HepG2 (cell line): ENCODE data around the gene ENPP1. TPM values are rescaled to one million over a fixed set of nuclear protein-coding genes. Genes with fewer than 3 reads are reported as not detected.

ENCODE experiments used
- AGO1 ChIP-seq: fragments of 200-400 bp; formaldehyde crosslinking; IDR thresholded peaks from 2 replicates; pipeline ENCODE4 v1.6.1; 2017; ENCODE audit warnings: mild to moderate bottlenecking, low read depth, low read length, moderate library complexity; ENCODE audit not compliant: poor library complexity, severe bottlenecking
- CREB1 ChIP-seq, 2 experiments: fragments of 450-650 bp in 1 of 2; IDR thresholded peaks; 2 replicates each; pipeline ENCODE4 v1.6.1; 2016 to 2017; ENCODE audit warnings: control low read depth in 1 of 2, mild to moderate bottlenecking in 1 of 2, missing compliant biosample characterization in 1 of 2, missing genetic modification characterization in 1 of 2
- GABPB1 ChIP-seq: IDR thresholded peaks from 2 replicates; pipeline ENCODE4 v1.6.1; 2016; ENCODE audit warnings: mild to moderate bottlenecking, missing genetic modification reagents, moderate library complexity, missing compliant biosample characterization
- KDM2A ChIP-seq: sonication (generic); formaldehyde crosslinking; IDR thresholded peaks from 2 replicates; pipeline ENCODE4 v1.4.0; 2020; ENCODE audit warnings: low read depth, missing genetic modification reagents, borderline replicate concordance
- KLF15 ChIP-seq: sonication (generic); formaldehyde crosslinking; IDR thresholded peaks from 2 replicates; pipeline ENCODE4 v1.8.1; 2023; ENCODE audit warnings: borderline replicate concordance, mild to moderate bottlenecking, inconsistent platforms, missing genetic modification reagents, mixed read lengths
- MTA3 ChIP-seq: sonication (generic); formaldehyde crosslinking; IDR thresholded peaks from 2 replicates; pipeline ENCODE4 v1.4.0; 2020; ENCODE audit warnings: missing genetic modification reagents
- NAIF1 ChIP-seq: sonication (generic); formaldehyde crosslinking; IDR thresholded peaks from 2 replicates; pipeline ENCODE4 v1.5.0; 2020; ENCODE audit warnings: mild to moderate bottlenecking, missing genetic modification reagents, borderline replicate concordance
- SALL1 ChIP-seq: sonication (generic); formaldehyde crosslinking; IDR thresholded peaks from 2 replicates; pipeline ENCODE4 v1.8.0; 2022; ENCODE audit warnings: mild to moderate bottlenecking, missing genetic modification reagents
- SRY ChIP-seq: sonication (generic); formaldehyde crosslinking; IDR thresholded peaks from 2 replicates; pipeline ENCODE4 v1.8.0; 2022; ENCODE audit warnings: mild to moderate bottlenecking, missing genetic modification reagents
- THAP9 ChIP-seq: sonication (generic); formaldehyde crosslinking; IDR thresholded peaks from 2 replicates; pipeline ENCODE4; 2020; ENCODE audit warnings: missing genetic modification reagents, mild to moderate bottlenecking, borderline replicate concordance
- THRA ChIP-seq: sonication (generic); formaldehyde crosslinking; IDR thresholded peaks from 2 replicates; pipeline ENCODE4 v1.4.0; 2020; ENCODE audit warnings: missing genetic modification reagents, borderline replicate concordance
- TOPORS ChIP-seq: sonication (generic); formaldehyde crosslinking; IDR thresholded peaks from 2 replicates; pipeline ENCODE4 v1.8.0; 2023; ENCODE audit warnings: mild to moderate bottlenecking, missing genetic modification reagents
- ZNF629 ChIP-seq: sonication (generic); formaldehyde crosslinking; conservative IDR thresholded peaks from 2 replicates; pipeline ENCODE4 v1.5.0; 2020; ENCODE audit warnings: missing genetic modification reagents
- ZNF7 ChIP-seq: IDR thresholded peaks from 2 replicates; pipeline ENCODE4 v1.6.1; 2016; ENCODE audit warnings: missing biosample characterization, missing genetic modification reagents
- ZNF891 ChIP-seq: sonication (generic); formaldehyde crosslinking; IDR thresholded peaks from 2 replicates; pipeline ENCODE4 v1.5.0; 2020; ENCODE audit warnings: mild to moderate bottlenecking, missing genetic modification reagents
- ZSCAN25 ChIP-seq: sonication (generic); formaldehyde crosslinking; IDR thresholded peaks from 2 replicates; pipeline ENCODE4 v1.8.0; 2022; ENCODE audit warnings: mild to moderate bottlenecking, missing genetic modification reagents
- polyA plus RNA-seq, 8 experiments: library from polyadenylated mRNA; depleted of rRNA in 3 of 8; stranded (reverse) in 7 of 8; unstranded in 1 of 8; fragments of >200 nt; fragmentation: Illumina TruSeq in 4 of 8; extraction: Trizol in 4 of 8; gene quantifications; 2 replicates each; pipeline versions ENCODE4 v1.2.1 to v1.2.3, GENCODE V29; 2011 to 2016; ENCODE audit warnings: low read depth in 4 of 8, missing spikeins in 1 of 8, mixed read lengths in 1 of 8; ENCODE audit not compliant: insufficient read depth in 1 of 8
- total RNA-seq, 5 experiments: library from RNA; depleted of rRNA; stranded (reverse); fragments of >200 nt; fragmentation: Illumina TruSeq; extraction: Trizol; gene quantifications; 2 replicates each; pipeline ENCODE4 v1.2.3, GENCODE V29; 2016; ENCODE audit warnings: low read depth in 1 of 5
- TF ChIP-seq, protein P1 (sequence below): sonication (generic); formaldehyde crosslinking; conservative IDR thresholded peaks from 2 replicates; pipeline ENCODE4 v1.8.0; 2022; ENCODE audit warnings: low read depth, missing genetic modification reagents
- TF ChIP-seq, protein P2 (sequence below): sonication (generic); formaldehyde crosslinking; IDR thresholded peaks from 2 replicates; pipeline ENCODE4 v1.8.1; 2023; ENCODE audit warnings: mild to moderate bottlenecking, moderate library complexity, missing genetic modification reagents
- TF ChIP-seq, protein P3 (sequence below): sonication (generic); formaldehyde crosslinking; IDR thresholded peaks from 2 replicates; pipeline ENCODE4 v1.4.0; 2020; ENCODE audit warnings: missing genetic modification reagents, borderline replicate concordance

ENPP1 gene
- total and polyA plus RNA-seq, 2 of the 13 experiments (the other 11 are each of a cell fraction or from before 2014, with no cell fraction given) = 56.5 to 160 TPM

DNA sequence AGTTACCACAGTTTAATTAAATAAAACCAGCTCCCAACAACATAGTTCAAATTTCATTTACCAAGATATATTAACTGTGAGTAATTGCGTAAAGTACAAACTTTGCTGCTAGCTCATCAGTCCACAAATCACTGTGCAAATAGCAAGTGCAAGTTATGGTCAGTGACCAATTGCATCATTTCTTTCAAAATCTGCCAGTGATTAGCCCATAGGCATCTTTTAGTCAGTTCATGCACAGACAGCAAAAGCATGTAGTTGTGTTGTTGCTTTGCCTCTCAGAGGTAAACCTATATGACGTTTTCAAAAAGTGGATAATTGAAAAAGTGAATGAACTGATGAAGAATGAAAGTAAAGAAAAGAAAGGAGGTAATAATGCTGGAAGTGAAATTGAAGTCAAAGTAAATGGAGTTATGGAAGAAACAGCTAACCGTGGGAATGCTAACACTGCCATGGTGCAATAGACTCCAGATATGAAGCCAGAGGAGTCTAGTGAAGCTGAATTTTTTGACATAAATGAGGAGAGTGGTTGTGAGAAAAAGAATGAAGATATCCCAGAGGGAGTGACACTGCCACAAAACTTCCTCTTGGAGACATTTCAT, 36.5 kb downstream of the ENPP1 start (continued):
- 0 out of 2 replicates have a peak, but pooled peaks have one; percentile 18 for TF ChIP-seq TOPORS
- peak; percentile 77; the same call in 1 of the 2 replicates for TF ChIP-seq ZSCAN25 (CRISPR knock-in tag)
- no peak for TF ChIP-seq ZNF891 (CRISPR knock-in tag)
- TF ChIP-seq MTA3 (CRISPR knock-in tag) = no peak
- TF ChIP-seq, protein P1, sequence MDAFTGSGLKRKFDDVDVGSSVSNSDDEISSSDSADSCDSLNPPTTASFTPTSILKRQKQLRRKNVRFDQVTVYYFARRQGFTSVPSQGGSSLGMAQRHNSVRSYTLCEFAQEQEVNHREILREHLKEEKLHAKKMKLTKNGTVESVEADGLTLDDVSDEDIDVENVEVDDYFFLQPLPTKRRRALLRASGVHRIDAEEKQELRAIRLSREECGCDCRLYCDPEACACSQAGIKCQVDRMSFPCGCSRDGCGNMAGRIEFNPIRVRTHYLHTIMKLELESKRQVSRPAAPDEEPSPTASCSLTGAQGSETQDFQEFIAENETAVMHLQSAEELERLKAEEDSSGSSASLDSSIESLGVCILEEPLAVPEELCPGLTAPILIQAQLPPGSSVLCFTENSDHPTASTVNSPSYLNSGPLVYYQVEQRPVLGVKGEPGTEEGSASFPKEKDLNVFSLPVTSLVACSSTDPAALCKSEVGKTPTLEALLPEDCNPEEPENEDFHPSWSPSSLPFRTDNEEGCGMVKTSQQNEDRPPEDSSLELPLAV = no peak
- peak; percentile 96; the same call in 1 of the 2 replicates for TF ChIP-seq SALL1 (CRISPR knock-in tag)
- peak; percentile 40; the same call in 1 of the 2 replicates for TF ChIP-seq NAIF1 (CRISPR knock-in tag)
- no peak for TF ChIP-seq KLF15 (CRISPR knock-in tag)
- TF ChIP-seq, protein P2, sequence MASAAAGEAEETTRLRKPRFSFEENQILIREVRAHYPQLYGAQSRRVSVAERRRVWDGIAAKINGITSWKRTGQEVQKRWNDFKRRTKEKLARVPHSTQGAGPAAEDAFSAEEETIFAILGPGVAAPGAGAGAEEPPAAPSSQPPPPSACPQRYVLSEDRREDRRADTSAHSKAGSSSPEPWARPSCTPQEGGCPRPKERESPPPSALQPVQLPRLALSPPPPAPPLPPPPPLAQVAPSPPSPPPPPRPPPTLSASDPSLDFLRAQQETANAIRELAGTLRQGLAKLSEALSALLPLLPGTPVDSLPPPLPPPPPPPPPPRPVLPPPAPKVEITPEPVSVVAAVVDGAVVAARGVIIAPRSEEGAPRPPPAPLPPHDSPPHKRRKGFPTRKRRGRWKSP (CRISPR knock-in tag) = peak; percentile 62; the same call in 1 of the 2 replicates
- TF ChIP-seq THAP9 (CRISPR knock-in tag) = no peak
- TF ChIP-seq ZNF7 = no peak
- TF ChIP-seq GABPB1 (CRISPR knock-in tag) = no peak; the same call in 1 of the 2 replicates
- no peak for TF ChIP-seq AGO1
- TF ChIP-seq CREB1 (IDR thresholded peaks at IDR 0.05) = peak; percentile 75
- peak; percentile 86 for TF ChIP-seq CREB1 (CRISPR knock-in tag; IDR thresholded peaks at IDR 0.05)
- TF ChIP-seq ZNF629 = no peak
- peak; percentile 85 for TF ChIP-seq THRA (CRISPR knock-in tag)
- no peak for TF ChIP-seq KDM2A (CRISPR knock-in tag)
- TF ChIP-seq SRY (CRISPR knock-in tag) = no peak
- TF ChIP-seq, protein P3, sequence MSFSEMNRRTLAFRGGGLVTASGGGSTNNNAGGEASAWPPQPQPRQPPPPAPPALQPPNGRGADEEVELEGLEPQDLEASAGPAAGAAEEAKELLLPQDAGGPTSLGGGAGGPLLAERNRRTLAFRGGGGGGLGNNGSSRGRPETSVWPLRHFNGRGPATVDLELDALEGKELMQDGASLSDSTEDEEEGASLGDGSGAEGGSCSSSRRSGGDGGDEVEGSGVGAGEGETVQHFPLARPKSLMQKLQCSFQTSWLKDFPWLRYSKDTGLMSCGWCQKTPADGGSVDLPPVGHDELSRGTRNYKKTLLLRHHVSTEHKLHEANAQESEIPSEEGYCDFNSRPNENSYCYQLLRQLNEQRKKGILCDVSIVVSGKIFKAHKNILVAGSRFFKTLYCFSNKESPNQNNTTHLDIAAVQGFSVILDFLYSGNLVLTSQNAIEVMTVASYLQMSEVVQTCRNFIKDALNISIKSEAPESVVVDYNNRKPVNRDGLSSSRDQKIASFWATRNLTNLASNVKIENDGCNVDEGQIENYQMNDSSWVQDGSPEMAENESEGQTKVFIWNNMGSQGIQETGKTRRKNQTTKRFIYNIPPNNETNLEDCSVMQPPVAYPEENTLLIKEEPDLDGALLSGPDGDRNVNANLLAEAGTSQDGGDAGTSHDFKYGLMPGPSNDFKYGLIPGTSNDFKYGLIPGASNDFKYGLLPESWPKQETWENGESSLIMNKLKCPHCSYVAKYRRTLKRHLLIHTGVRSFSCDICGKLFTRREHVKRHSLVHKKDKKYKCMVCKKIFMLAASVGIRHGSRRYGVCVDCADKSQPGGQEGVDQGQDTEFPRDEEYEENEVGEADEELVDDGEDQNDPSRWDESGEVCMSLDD (CRISPR knock-in tag) = 0 out of 2 replicates have a peak, but pooled peaks have one; percentile 34
